B cell (primary cell): ENCODE data around the gene CRCP. TPM values are rescaled to one million over a fixed set of nuclear protein-coding genes. Genes with fewer than 3 reads are reported as not detected.

Source experiments
- ATAC-seq: fragments of 200-7000 bp; cut with Tn5 transposase; one replicate; pipeline ENCODE4 v1.10.0; 2021; ENCODE audit warnings: low read depth, mild to moderate bottlenecking, moderate number of reproducible peaks, moderate library complexity
- CTCF ChIA-PET: fragments of 350-600 bp; sonication (Branson Sonifier 250); formaldehyde crosslinking; loops from one replicate; lab custom pipeline; 2021; ENCODE audit warnings: antibody characterized with exemption, inconsistent platforms; lab: Charles Lee
- POLR2A ChIA-PET: fragments of 350-600 bp; sonication (Branson Sonifier 250); formaldehyde crosslinking; loops from one replicate; lab custom pipeline; 2021; ENCODE audit warnings: antibody characterized with exemption; lab: Charles Lee
- DNase-seq: peaks from one replicate; pipeline ENCODE4 v3.0.0; 2013
- H2AFZ ChIP-seq: 2 replicates; pipeline ENCODE4 v1.6.1; 2012; ENCODE audit warnings: mild to moderate bottlenecking, low read depth, low read length; ENCODE audit not compliant: insufficient read depth, poor library complexity, severe bottlenecking
- H3K27ac ChIP-seq, 2 donors: 1 replicate in 1 of 2; 2 replicates in 1 of 2; pipeline ENCODE4 v1.5.1; 2012 to 2013; ENCODE audit warnings: low read length in 2 of 2, mild to moderate bottlenecking in 2 of 2, moderate library complexity in 1 of 2
- H3K27me3 ChIP-seq, 4 experiments: fragments of 200-600 bp in 1 of 4; sonication (generic) in 1 of 4; replicated peaks in 1 of 4; 1 replicate in 2 of 4; 2 replicates in 2 of 4; pipeline versions ENCODE4 v1.6.1 to v1.7.0; 2013 to 2016; ENCODE audit warnings: low read length in 3 of 4, mild to moderate bottlenecking in 2 of 4, mixed read lengths in 1 of 4, moderate library complexity in 1 of 4; ENCODE audit not compliant: insufficient read depth in 4 of 4, control insufficient read depth in 3 of 4; ENCODE audit errors: control extremely low read depth in 1 of 4
- H3K36me3 ChIP-seq, 2 experiments: replicated peaks in 1 of 2; 1 replicate in 1 of 2; 2 replicates in 1 of 2; pipeline versions ENCODE4 v1.6.1 to v1.7.1; 2013; ENCODE audit warnings: low read length in 1 of 2; ENCODE audit not compliant: insufficient read depth in 2 of 2, control insufficient read depth in 1 of 2; ENCODE audit errors: control extremely low read depth in 1 of 2, extremely low read depth in 1 of 2
- H3K4me1 ChIP-seq, 2 donors: fragments of 200-600 bp in 1 of 2; sonication (generic) in 1 of 2; 1 replicate in 1 of 2; 2 replicates in 1 of 2; pipeline versions ENCODE4 v1.5.1 to v1.6.1; 2013 to 2017; ENCODE audit warnings: low read length in 2 of 2; ENCODE audit not compliant: control insufficient read depth in 2 of 2, insufficient read depth in 2 of 2
- H3K4me2 ChIP-seq: replicated peaks from 2 replicates; pipeline ENCODE3; 2012; ENCODE audit warnings: mild to moderate bottlenecking, low read depth, low read length; ENCODE audit not compliant: poor library complexity, severe bottlenecking
- H3K4me3 ChIP-seq, 5 experiments: fragments of 200-600 bp in 1 of 5; sonication (generic) in 1 of 5; 1 replicate in 3 of 5; 2 replicates in 2 of 5; pipeline versions ENCODE4 v1.5.1 to v1.7.0; 2011 to 2016; ENCODE audit warnings: low read length in 4 of 5, mild to moderate bottlenecking in 4 of 5, low read depth in 2 of 5, control low read depth in 1 of 5, moderate library complexity in 1 of 5; ENCODE audit not compliant: insufficient read depth in 1 of 5; ENCODE audit errors: control extremely low read depth in 1 of 5, extremely low read depth in 1 of 5
- H3K79me2 ChIP-seq: fragments of 200-600 bp; sonication (generic); one replicate; pipeline ENCODE4 v1.6.0; 2016; ENCODE audit warnings: low read length; ENCODE audit not compliant: control insufficient read depth, insufficient read depth
- H3K9ac ChIP-seq: fragments of 200-600 bp; sonication (generic); 2 replicates; pipeline ENCODE4 v1.6.1; 2017; ENCODE audit warnings: mild to moderate bottlenecking, low read length, moderate library complexity
- H3K9me3 ChIP-seq, 3 donors: one replicate each; pipeline versions ENCODE4 v1.6.1 to v1.7.1; 2013; ENCODE audit warnings: low read length in 2 of 3; ENCODE audit not compliant: control insufficient read depth in 2 of 3, insufficient read depth in 1 of 3; ENCODE audit errors: control extremely low read depth in 1 of 3
- H4K20me1 ChIP-seq: 2 replicates; pipeline ENCODE4 v1.6.0; 2012; ENCODE audit warnings: mild to moderate bottlenecking, low read length; ENCODE audit not compliant: insufficient read depth, control insufficient read depth, poor library complexity, severe bottlenecking
- H3K27ac Mint-ChIP-seq: one replicate; pipeline ENCODE4 v1.8.0; 2021; ENCODE audit warnings: mixed read lengths
- H3K27me3 Mint-ChIP-seq: one replicate; pipeline ENCODE4 v1.8.0; 2021; ENCODE audit warnings: mixed read lengths
- H3K4me1 Mint-ChIP-seq: one replicate; pipeline ENCODE4 v1.8.0; 2021; ENCODE audit warnings: mixed read lengths
- H3K4me3 Mint-ChIP-seq: one replicate; pipeline ENCODE4 v1.8.0; 2021; ENCODE audit warnings: mixed read lengths
- H3K9me3 Mint-ChIP-seq: one replicate; pipeline ENCODE4 v1.8.0; 2022; ENCODE audit warnings: mixed read lengths; ENCODE audit not compliant: insufficient read depth
- EZH2 ChIP-seq: IDR thresholded peaks from 2 replicates; pipeline ENCODE4 v1.6.1; 2012; ENCODE audit warnings: borderline replicate concordance, low read depth, mild to moderate bottlenecking, moderate library complexity, low read length; ENCODE audit not compliant: insufficient read depth, poor library complexity, severe bottlenecking
- WGBS: methylation state at CpG from one replicate; pipeline ENCODE4 v1.1.5; 2013; ENCODE audit warnings: missing lambda C conversion rate; ENCODE audit not compliant: insufficient coverage; 5-methylcytosine and 5-hydroxymethylcytosine counted together
- intact Hi-C: fragments of 100-400 bp; cut with micrococcal nuclease; formaldehyde crosslinking; loops from one replicate; pipeline ENCODE4 v1.10.0; 2022
- polyA plus RNA-seq: library from polyadenylated mRNA; depleted of rRNA; stranded (reverse); fragments of >200 nt; gene quantifications from 2 replicates; pipeline ENCODE4 v1.2.3, GENCODE V29; 2012
- total RNA-seq, 2 donors: library from RNA; stranded (reverse); fragments of 120-200 nt in 1 of 2; gene quantifications; 1 replicate in 1 of 2; 2 replicates in 1 of 2; pipeline versions ENCODE4 v1.2.3 to v1.2.4, GENCODE V29; 2013 to 2022
- TF ChIP-seq, protein P1 (sequence below): fragments of 200-600 bp; IDR thresholded peaks from one replicate; pipeline ENCODE4 v1.8.0; 2022; ENCODE audit warnings: antibody characterized with exemption, mild to moderate bottlenecking

CRCP gene
- total and polyA plus RNA-seq, 2 donors (not counting 1 experiment from before 2014, with no cell fraction given) = 20.8 to 39.6 TPM

DNA sequence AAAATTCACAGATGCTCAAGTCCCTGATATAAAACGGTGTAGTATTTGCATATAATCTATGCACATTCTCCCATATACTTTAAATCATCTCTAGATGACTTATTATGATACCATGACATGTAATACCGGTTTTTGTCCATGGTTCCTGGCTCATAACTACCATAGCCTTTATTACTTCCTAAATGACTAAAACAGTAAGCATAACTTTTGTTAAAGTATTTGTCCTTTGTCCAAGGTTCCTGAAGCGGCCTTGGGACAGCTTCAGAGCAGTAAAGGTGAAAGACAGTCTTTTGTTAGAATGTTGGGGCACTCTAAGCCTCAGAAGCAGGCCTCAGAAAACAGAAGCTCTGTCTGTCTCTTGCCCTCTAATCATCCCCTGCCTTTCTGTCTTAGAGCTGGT, 4.0 kb downstream of the CRCP start:
- TF ChIP-seq, protein P1, sequence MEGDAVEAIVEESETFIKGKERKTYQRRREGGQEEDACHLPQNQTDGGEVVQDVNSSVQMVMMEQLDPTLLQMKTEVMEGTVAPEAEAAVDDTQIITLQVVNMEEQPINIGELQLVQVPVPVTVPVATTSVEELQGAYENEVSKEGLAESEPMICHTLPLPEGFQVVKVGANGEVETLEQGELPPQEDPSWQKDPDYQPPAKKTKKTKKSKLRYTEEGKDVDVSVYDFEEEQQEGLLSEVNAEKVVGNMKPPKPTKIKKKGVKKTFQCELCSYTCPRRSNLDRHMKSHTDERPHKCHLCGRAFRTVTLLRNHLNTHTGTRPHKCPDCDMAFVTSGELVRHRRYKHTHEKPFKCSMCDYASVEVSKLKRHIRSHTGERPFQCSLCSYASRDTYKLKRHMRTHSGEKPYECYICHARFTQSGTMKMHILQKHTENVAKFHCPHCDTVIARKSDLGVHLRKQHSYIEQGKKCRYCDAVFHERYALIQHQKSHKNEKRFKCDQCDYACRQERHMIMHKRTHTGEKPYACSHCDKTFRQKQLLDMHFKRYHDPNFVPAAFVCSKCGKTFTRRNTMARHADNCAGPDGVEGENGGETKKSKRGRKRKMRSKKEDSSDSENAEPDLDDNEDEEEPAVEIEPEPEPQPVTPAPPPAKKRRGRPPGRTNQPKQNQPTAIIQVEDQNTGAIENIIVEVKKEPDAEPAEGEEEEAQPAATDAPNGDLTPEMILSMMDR = no peak
- TF ChIP-seq EZH2 = no peak
- intact Hi-C loops = loop anchor here (5.0 to 10.0 kb wide), 3 partner anchors 366 to 1184 kb away; partner anchors contain the start of genes SBDS and TYW1
- Histone ChIP-seq H3K27me3 (no peaks in the 10 kb centered on the region), H3K9ac (no peak overlapping the region), H3K27ac (peak overlapping the region in 1 of 2 donors; percentile 19), H2AFZ (no peak overlapping the region), H3K4me1 (peaks cover 15 to 23% of the 10 kb centered on the region in 2 donors), H3K4me3 (no peak overlapping the region), H3K4me2 (no peak overlapping the region), H4K20me1 (peaks cover 68% of the 10 kb centered on the region), H3K79me2 (peaks cover 95% of the 10 kb centered on the region), H3K36me3 (peaks cover 0 to 6% of the 10 kb centered on the region in 2 experiments), H3K9me3 (no peaks in the 10 kb centered on the region)
- CTCF ChIA-PET = no interaction called here
- Mint-ChIP-seq H3K27me3 (no peaks in the 10 kb centered on the region), H3K4me1 (peaks cover 50% of the 10 kb centered on the region), H3K27ac (no peak overlapping the region), H3K4me3 (no peak overlapping the region), H3K9me3 (no peaks in the 10 kb centered on the region)
- DNase-seq (no peak), ATAC-seq (no peak)
- 100% methylated on average over 1 of the region's 3 CpGs for WGBS
- POLR2A ChIA-PET = no interaction called here

DNA sequence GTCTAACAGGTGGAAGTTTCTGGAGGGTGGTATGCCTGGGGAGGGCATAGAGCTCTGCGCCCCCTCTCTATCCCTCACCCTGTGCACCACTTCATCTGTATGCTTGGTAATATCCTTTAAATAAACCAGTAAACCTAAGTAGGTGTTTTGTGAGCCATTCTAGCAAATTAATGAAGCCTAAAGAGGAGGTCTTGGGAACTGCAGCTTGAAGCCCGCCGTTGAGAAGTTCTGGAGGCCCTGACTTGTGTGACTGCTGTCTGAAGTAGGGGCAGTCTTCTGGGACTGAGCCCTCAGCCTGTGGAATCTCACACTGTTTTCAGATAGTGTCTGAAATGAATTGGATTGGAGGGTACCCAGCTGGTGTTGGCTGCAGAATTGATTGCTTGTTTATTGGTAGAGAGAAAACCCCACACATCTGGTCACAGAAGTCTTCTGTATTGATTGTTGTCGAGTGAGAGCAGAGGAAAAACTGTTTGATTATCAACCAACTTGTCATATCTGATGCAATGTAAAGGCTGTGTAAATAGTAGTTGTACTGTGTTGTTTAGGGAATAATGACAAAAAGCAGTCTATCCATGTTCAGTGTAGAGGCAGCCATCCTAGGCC, 4.7 kb downstream of the CRCP start:
- H3K79me2 ChIP-seq = peaks cover 93% of the 10 kb centered on the region
- H3K4me2 ChIP-seq = no peak overlapping the region
- Mint-ChIP-seq H3K4me1 (peaks cover 51% of the 10 kb centered on the region), H3K4me3 (no peak overlapping the region), H3K27ac (no peak overlapping the region), H3K9me3 (no peaks in the 10 kb centered on the region), H3K27me3 (no peaks in the 10 kb centered on the region)
- no peak for DNase-seq
- ChIA-PET POLR2A (no interaction called here), CTCF (interaction anchor here (0.9 kb wide), 1 partner anchor 14 kb away, joined by 3 read pairs; no protein-coding TSS in a partner anchor)
- intact Hi-C loops = loop anchor here (5.0 to 10.0 kb wide), 3 partner anchors 367 to 1183 kb away; partner anchors contain the start of genes SBDS and TYW1
- H3K36me3 ChIP-seq = peaks cover 0 to 6% of the 10 kb centered on the region in 2 experiments
- 94% methylated on average over 2 of the region's 4 CpGs for WGBS
- TF ChIP-seq, protein P1 = no peak
- ATAC-seq = no peak
- no peaks in the 10 kb centered on the region for H3K27me3 ChIP-seq
- H3K4me1 ChIP-seq = peaks cover 15 to 17% of the 10 kb centered on the region in 2 donors
- H3K27ac ChIP-seq = no peak overlapping the region
- peaks cover 70% of the 10 kb centered on the region for H4K20me1 ChIP-seq
- no peak overlapping the region for H2AFZ ChIP-seq
- no peak overlapping the region for H3K4me3 ChIP-seq
- H3K9ac ChIP-seq = no peak overlapping the region
- H3K9me3 ChIP-seq = no peaks in the 10 kb centered on the region
